AG04449 (cell line): ENCODE results near the gene SLC25A39.

Experiments used
- CTCF ChIA-PET: fragments of 350-600 bp; formaldehyde crosslinking; extraction: SDS; loops from one replicate; lab custom pipeline; 2021; ENCODE audit warnings: antibody characterized with exemption; lab: Yijun Ruan, JAX
- POLR2A ChIA-PET: fragments of 400-600, 350-600 bp; formaldehyde crosslinking; extraction: SDS; loops from one replicate; lab custom pipeline; 2020; ENCODE audit warnings: antibody characterized with exemption, inconsistent platforms; lab: Yijun Ruan, JAX
- DNase-seq: peaks from one replicate; pipeline ENCODE4 v3.0.0-alpha.2; 2010; ENCODE audit warnings: low read depth, low spot score
- H3K4me3 ChIP-seq: 2 replicates; pipeline ENCODE4 v1.5.1; 2011; ENCODE audit warnings: low read depth, mild to moderate bottlenecking, control low read depth, low read length
- CTCF ChIP-seq: IDR thresholded peaks from one replicate; pipeline ENCODE4 v1.5.1; 2011; ENCODE audit warnings: mild to moderate bottlenecking, moderate library complexity, low read length, control low read depth, inconsistent platforms; ENCODE audit not compliant: insufficient read depth; ENCODE audit errors: missing control alignments

The SLC25A39 gene

GRCh38 chr17:44304651-44305050, 20.0 kb downstream of the SLC25A39 start:
- no peak overlapping the region for H3K4me3 ChIP-seq
- DNase-seq, result no peak
- CTCF ChIA-PET, result interaction anchor here (1.1 kb wide), 1 partner anchor 27 kb away, joined by 3 read pairs; no protein-coding TSS in a partner anchor
- TF ChIP-seq CTCF, result no peak
- POLR2A ChIA-PET, result no interaction called here

GRCh38 chr17:44297975-44298374, 26.6 kb downstream of the SLC25A39 start:
- TF ChIP-seq CTCF, result no peak
- no peak for DNase-seq
- ChIA-PET POLR2A (no interaction called here), CTCF (no interaction called here)
- no peak overlapping the region for H3K4me3 ChIP-seq

GRCh38 chr17:44293509-44294226, 31.0 kb downstream of the SLC25A39 start:
- DNase-seq, result no peak
- no peak for TF ChIP-seq CTCF
- H3K4me3 ChIP-seq, result no peak overlapping the region
- CTCF ChIA-PET, result no interaction called here
- POLR2A ChIA-PET, result no interaction called here

GRCh38 chr17:44287651-44288050, 37.0 kb downstream of the SLC25A39 start:
- ChIA-PET CTCF (interaction anchor here (0.9 to 1.4 kb wide), 2 partner anchors 14 to 43 kb away, joined by 3 read pairs; no protein-coding TSS in a partner anchor), POLR2A (no interaction called here)
- no peak overlapping the region for H3K4me3 ChIP-seq
- no peak for DNase-seq
- TF ChIP-seq CTCF, result no peak

GRCh38 chr17:44284024-44284400, 40.6 kb downstream of the SLC25A39 start:
- H3K4me3 ChIP-seq, result no peak overlapping the region
- POLR2A ChIA-PET, result no interaction called here
- no peak for TF ChIP-seq CTCF
- no peak for DNase-seq
- CTCF ChIA-PET, result no interaction called here

- ChIA-PET CTCF (no interaction called here), POLR2A (no interaction called here)
- no peak for TF ChIP-seq CTCF
- no peak overlapping the region for H3K4me3 ChIP-seq
- DNase-seq, result no peak
Observed at GRCh38 chr17:44283344-44284023, 41.1 kb downstream of the SLC25A39 start.
